Stomach (tissue), 4 donors: Measurements from ENCODE around the gene PKN3.

Source experiments
- CTCF ChIP-seq, 7 experiments: fragments of 450-650 bp in 4 of 7; fragments of 200-600 bp in 3 of 7; sonication (generic) in 3 of 7; IDR thresholded peaks; one replicate each; pipeline ENCODE4 v1.5.1; 2016 to 2019; ENCODE audit warnings: antibody characterized with exemption in 7 of 7, control low read depth in 2 of 7, mild to moderate bottlenecking in 1 of 7
- POLR2AphosphoS5 ChIP-seq, 3 donors: sonication (generic); formaldehyde crosslinking; IDR thresholded peaks; one replicate each; pipeline ENCODE4 v1.6.1; 2016; ENCODE audit warnings: antibody characterized with exemption in 3 of 3

GRCh38 chr9:128742401-128742800 lies 40.1 kb downstream of the PKN3 start:
- TF ChIP-seq POLR2AphosphoS5 (IDR thresholded peaks at IDR 0.05) = no peak
- TF ChIP-seq CTCF (IDR thresholded peaks at IDR 0.05) = no peak
